GM12878 (cell line): Measurements from ENCODE around the gene MTFR1L. TPM values are rescaled to one million over a fixed set of nuclear protein-coding genes. Genes with fewer than 3 reads are reported as not detected.

Experiments
- BHLHE40 ChIP-seq, 2 experiments: fragments of 450-650 bp in 1 of 2; IDR thresholded peaks; 2 replicates each; pipeline ENCODE4 v1.6.1; 2011 to 2017; ENCODE audit warnings: low read depth in 2 of 2, borderline replicate concordance in 1 of 2, improper control_type of control experiment in 1 of 2, low read length in 1 of 2, mild to moderate bottlenecking in 1 of 2
- BRCA1 ChIP-seq: IDR thresholded peaks from 2 replicates; pipeline ENCODE4 v1.6.1; 2011; ENCODE audit warnings: low read depth, low read length, improper control_type of control experiment
- CBFB ChIP-seq: IDR thresholded peaks from 2 replicates; pipeline ENCODE4 v1.6.1; 2016; ENCODE audit warnings: antibody characterized with exemption, low read depth
- CBX3 ChIP-seq: fragments of 200-600 bp; sonication (generic); IDR thresholded peaks from 2 replicates; pipeline ENCODE4 v1.6.1; 2016; ENCODE audit warnings: low read depth, borderline replicate concordance
- GATAD2B ChIP-seq: fragments of 450-650 bp; conservative IDR thresholded peaks from 2 replicates; pipeline ENCODE4 v1.6.1; 2017; ENCODE audit warnings: low read depth, mild to moderate bottlenecking, moderate library complexity
- HDGF ChIP-seq: fragments of 450-650 bp; IDR thresholded peaks from 2 replicates; pipeline ENCODE4 v1.6.1; 2016; ENCODE audit warnings: antibody characterized with exemption
- KAT2A ChIP-seq: conservative IDR thresholded peaks from 2 replicates; pipeline ENCODE4 v1.6.1; 2011; ENCODE audit warnings: low read depth, low read length; ENCODE audit not compliant: control insufficient read depth
- KLF5 ChIP-seq: fragments of 450-650 bp; IDR thresholded peaks from 2 replicates; pipeline ENCODE4 v1.6.1; 2014; ENCODE audit warnings: mild to moderate bottlenecking; ENCODE audit not compliant: partially characterized antibody
- MXI1 ChIP-seq: fragments of 150-350 bp; IDR thresholded peaks from 2 replicates; pipeline ENCODE4 v1.6.1; 2011; ENCODE audit warnings: low read depth, mild to moderate bottlenecking, inconsistent platforms, low read length, improper control_type of control experiment
- RB1 ChIP-seq: fragments of 450-650 bp; formaldehyde crosslinking; IDR thresholded peaks from 2 replicates; pipeline ENCODE4 v1.6.1; 2017; ENCODE audit warnings: mild to moderate bottlenecking, borderline replicate concordance
- SMAD1 ChIP-seq: fragments of 450-650 bp; IDR thresholded peaks from 2 replicates; pipeline ENCODE4 v1.6.1; 2018; ENCODE audit warnings: mild to moderate bottlenecking, low read depth; ENCODE audit not compliant: partially characterized antibody
- SMARCA5 ChIP-seq: fragments of 450-650 bp; IDR thresholded peaks from 2 replicates; pipeline ENCODE4 v1.6.1; 2017; ENCODE audit warnings: mild to moderate bottlenecking
- TAF1 ChIP-seq: IDR thresholded peaks from 2 replicates; pipeline ENCODE4 v1.6.1; 2011; ENCODE audit warnings: mild to moderate bottlenecking, low read depth, low read length, borderline replicate concordance
- TCF3 ChIP-seq: IDR thresholded peaks from 2 replicates; pipeline ENCODE4 v1.6.1; 2012; ENCODE audit warnings: low read depth, mild to moderate bottlenecking, low read length, borderline replicate concordance; ENCODE audit not compliant: insufficient read depth
- ZNF24 ChIP-seq: fragments of 450-650 bp; IDR thresholded peaks from 2 replicates; pipeline ENCODE4 v1.6.1; 2017; ENCODE audit warnings: antibody characterized with exemption, mild to moderate bottlenecking
- polyA plus RNA-seq, 11 experiments: library from polyadenylated mRNA; depleted of rRNA in 4 of 11; unstranded in 6 of 11; stranded (reverse) in 5 of 11; fragments of >200 nt; fragmentation: Nextera tagmentation in 4 of 11; fragmentation: Illumina TruSeq in 1 of 11; extraction: Ambion mirVana in 4 of 11; extraction: Trizol in 1 of 11; gene quantifications; 1 replicate in 1 of 11; 2 replicates in 10 of 11; pipeline versions ENCODE4 v1.2.1 to v1.2.3, GENCODE V29; 2011 to 2016; ENCODE audit warnings: inconsistent platforms in 2 of 11, missing spikeins in 2 of 11, low read depth in 1 of 11
- total RNA-seq, 4 experiments: library from RNA; depleted of rRNA in 3 of 4; stranded (reverse); fragments of >200 nt in 3 of 4; fragmentation: Illumina TruSeq in 1 of 4; extraction: Trizol in 1 of 4; gene quantifications; 2 replicates each; pipeline versions ENCODE4 v1.2.1 to v1.2.3, GENCODE V29; 2013 to 2021
- TF ChIP-seq, protein P1 (sequence below): fragments of 150-350 bp; IDR thresholded peaks from 2 replicates; pipeline ENCODE4 v1.6.1; 2014; ENCODE audit warnings: mild to moderate bottlenecking, low read depth, low read length
- TF ChIP-seq, protein P2 (sequence below): fragments of 450-650 bp; IDR thresholded peaks from 2 replicates; pipeline ENCODE4 v1.6.1; 2017; ENCODE audit warnings: mild to moderate bottlenecking, moderate library complexity
- TF ChIP-seq, protein P3 (sequence below): fragments of 150-350 bp; IDR thresholded peaks from 2 replicates; pipeline ENCODE4 v1.6.1; 2016; ENCODE audit warnings: low read depth, low read length

MTFR1L gene
- total and polyA plus RNA-seq, 10 of the 15 experiments (the other 5 are each of a cell fraction or from before 2014, with no cell fraction given), result 16.9 to 44.2 (median 30.3) TPM

DNA sequence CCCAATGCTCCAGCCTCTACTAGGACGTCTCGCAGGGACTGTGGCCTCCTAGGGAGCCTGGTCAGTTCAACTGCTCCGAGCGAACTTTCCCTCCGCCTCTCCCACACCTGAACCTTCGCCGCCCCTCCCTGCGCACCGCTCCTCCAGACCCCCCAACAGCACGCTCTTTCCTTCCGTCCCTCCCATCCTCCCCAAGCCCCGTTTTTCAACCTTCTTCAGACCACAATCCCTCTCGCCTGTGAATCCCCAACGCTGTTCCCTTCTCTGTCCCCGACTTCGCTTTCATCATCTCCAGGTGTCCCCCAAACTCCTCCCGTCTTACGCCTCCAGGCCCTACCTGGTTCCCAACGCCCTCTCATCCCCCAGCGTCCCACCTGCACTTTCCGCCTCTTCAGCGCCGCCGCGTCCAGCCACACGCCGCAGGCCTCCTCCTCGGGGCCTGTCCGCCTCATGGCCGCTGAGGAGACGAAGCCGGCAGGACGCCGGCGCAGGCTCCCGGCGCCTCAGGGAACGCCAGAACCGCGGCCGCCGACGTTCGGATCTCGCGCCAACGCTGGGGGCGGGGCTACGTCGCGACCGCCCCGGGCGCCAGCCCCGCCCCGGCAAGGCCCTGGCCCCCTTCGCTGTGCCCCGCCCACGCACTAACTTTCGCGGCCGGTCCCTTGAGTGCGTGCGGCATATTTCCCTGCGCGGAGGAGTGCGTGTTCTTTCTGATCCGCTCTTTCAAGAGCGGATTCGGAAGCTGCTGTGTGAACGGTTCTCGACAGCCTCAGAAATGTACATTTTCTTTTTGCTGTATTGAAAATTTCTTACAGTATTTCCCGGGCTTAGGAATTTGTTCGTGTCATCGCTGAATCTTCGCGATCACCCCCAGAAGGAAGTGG is 39.4 kb downstream of the MTFR1L start, which contains the start of gene AUNIP (continued):
- TF ChIP-seq, protein P1, sequence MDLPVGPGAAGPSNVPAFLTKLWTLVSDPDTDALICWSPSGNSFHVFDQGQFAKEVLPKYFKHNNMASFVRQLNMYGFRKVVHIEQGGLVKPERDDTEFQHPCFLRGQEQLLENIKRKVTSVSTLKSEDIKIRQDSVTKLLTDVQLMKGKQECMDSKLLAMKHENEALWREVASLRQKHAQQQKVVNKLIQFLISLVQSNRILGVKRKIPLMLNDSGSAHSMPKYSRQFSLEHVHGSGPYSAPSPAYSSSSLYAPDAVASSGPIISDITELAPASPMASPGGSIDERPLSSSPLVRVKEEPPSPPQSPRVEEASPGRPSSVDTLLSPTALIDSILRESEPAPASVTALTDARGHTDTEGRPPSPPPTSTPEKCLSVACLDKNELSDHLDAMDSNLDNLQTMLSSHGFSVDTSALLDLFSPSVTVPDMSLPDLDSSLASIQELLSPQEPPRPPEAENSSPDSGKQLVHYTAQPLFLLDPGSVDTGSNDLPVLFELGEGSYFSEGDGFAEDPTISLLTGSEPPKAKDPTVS, result no peak
- no peak for TF ChIP-seq SMAD1
- TF ChIP-seq, protein P2, sequence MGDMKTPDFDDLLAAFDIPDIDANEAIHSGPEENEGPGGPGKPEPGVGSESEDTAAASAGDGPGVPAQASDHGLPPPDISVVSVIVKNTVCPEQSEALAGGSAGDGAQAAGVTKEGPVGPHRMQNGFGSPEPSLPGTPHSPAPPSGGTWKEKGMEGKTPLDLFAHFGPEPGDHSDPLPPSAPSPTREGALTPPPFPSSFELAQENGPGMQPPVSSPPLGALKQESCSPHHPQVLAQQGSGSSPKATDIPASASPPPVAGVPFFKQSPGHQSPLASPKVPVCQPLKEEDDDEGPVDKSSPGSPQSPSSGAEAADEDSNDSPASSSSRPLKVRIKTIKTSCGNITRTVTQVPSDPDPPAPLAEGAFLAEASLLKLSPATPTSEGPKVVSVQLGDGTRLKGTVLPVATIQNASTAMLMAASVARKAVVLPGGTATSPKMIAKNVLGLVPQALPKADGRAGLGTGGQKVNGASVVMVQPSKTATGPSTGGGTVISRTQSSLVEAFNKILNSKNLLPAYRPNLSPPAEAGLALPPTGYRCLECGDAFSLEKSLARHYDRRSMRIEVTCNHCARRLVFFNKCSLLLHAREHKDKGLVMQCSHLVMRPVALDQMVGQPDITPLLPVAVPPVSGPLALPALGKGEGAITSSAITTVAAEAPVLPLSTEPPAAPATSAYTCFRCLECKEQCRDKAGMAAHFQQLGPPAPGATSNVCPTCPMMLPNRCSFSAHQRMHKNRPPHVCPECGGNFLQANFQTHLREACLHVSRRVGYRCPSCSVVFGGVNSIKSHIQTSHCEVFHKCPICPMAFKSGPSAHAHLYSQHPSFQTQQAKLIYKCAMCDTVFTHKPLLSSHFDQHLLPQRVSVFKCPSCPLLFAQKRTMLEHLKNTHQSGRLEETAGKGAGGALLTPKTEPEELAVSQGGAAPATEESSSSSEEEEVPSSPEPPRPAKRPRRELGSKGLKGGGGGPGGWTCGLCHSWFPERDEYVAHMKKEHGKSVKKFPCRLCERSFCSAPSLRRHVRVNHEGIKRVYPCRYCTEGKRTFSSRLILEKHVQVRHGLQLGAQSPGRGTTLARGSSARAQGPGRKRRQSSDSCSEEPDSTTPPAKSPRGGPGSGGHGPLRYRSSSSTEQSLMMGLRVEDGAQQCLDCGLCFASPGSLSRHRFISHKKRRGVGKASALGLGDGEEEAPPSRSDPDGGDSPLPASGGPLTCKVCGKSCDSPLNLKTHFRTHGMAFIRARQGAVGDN, result peak; percentile 88
- no peak for TF ChIP-seq KAT2A
- peak; percentile 55; the same call in 1 of the 2 replicates for TF ChIP-seq RB1
- TF ChIP-seq CBFB, result peak; percentile 55; the same call in 1 of the 2 replicates
- TF ChIP-seq GATAD2B, result peak; percentile 68
- TF ChIP-seq, protein P3, sequence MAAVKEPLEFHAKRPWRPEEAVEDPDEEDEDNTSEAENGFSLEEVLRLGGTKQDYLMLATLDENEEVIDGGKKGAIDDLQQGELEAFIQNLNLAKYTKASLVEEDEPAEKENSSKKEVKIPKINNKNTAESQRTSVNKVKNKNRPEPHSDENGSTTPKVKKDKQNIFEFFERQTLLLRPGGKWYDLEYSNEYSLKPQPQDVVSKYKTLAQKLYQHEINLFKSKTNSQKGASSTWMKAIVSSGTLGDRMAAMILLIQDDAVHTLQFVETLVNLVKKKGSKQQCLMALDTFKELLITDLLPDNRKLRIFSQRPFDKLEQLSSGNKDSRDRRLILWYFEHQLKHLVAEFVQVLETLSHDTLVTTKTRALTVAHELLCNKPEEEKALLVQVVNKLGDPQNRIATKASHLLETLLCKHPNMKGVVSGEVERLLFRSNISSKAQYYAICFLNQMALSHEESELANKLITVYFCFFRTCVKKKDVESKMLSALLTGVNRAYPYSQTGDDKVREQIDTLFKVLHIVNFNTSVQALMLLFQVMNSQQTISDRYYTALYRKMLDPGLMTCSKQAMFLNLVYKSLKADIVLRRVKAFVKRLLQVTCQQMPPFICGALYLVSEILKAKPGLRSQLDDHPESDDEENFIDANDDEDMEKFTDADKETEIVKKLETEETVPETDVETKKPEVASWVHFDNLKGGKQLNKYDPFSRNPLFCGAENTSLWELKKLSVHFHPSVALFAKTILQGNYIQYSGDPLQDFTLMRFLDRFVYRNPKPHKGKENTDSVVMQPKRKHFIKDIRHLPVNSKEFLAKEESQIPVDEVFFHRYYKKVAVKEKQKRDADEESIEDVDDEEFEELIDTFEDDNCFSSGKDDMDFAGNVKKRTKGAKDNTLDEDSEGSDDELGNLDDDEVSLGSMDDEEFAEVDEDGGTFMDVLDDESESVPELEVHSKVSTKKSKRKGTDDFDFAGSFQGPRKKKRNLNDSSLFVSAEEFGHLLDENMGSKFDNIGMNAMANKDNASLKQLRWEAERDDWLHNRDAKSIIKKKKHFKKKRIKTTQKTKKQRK, result no peak
- TF ChIP-seq SMARCA5, result 0 out of 2 replicates have a peak, but pooled peaks have one; percentile 71
- peak; percentile 95; the same call in 1 of the 2 replicates for TF ChIP-seq HDGF
- TF ChIP-seq TCF3, result peak; percentile 50; the same call in 1 of the 2 replicates
- peak; percentile 95 for TF ChIP-seq TAF1
- no peak for TF ChIP-seq CBX3
- TF ChIP-seq BRCA1, result no peak
- peak; percentile 41 to 63; a peak in 3 of 4 replicates for TF ChIP-seq BHLHE40 (IDR thresholded peaks at IDR 0.05; ENCODE audit: borderline replicate concordance in 1 of 2, low read depth in 2 of 2, low read length in 1 of 2)
- TF ChIP-seq MXI1, result peak; percentile 88; the same call in 1 of the 2 replicates
- TF ChIP-seq KLF5, result peak; percentile 77
- TF ChIP-seq ZNF24, result 0 out of 2 replicates have a peak, but pooled peaks have one; percentile 39
